Gastrocnemius medialis (tissue), 4 donors: ENCODE results near the gene GPA33. TPM values are rescaled to one million over a fixed set of nuclear protein-coding genes. Genes with fewer than 3 reads are reported as not detected.

Experiments used
- ATAC-seq, 2 donors: fragments of 150-250 bp; one replicate each; pipeline ENCODE4 v1.9.1; 2016
- DNase-seq, 2 donors: peaks; one replicate each; pipeline ENCODE4 v3.0.0-alpha.2; 2019
- H3K27ac ChIP-seq, 4 donors: fragments of 200-600 bp; sonication (generic); 1 replicate in 1 of 4; 2 replicates in 3 of 4; pipeline ENCODE4 v1.5.1; 2016 to 2018; ENCODE audit warnings: mild to moderate bottlenecking in 2 of 4, moderate library complexity in 1 of 4
- H3K27me3 ChIP-seq, 3 donors: fragments of 200-600 bp; sonication (generic) in 2 of 3; 1 replicate in 1 of 3; 2 replicates in 2 of 3; pipeline versions ENCODE4 v1.5.1 to v1.6.0; 2016 to 2019; ENCODE audit warnings: mild to moderate bottlenecking in 1 of 3, moderate library complexity in 1 of 3
- H3K36me3 ChIP-seq, 2 donors: fragments of 200-600 bp; sonication (generic) in 1 of 2; one replicate each; pipeline ENCODE4 v1.5.1; 2017 to 2018
- H3K4me1 ChIP-seq, 2 donors: fragments of 200-600 bp; sonication (generic) in 1 of 2; one replicate each; pipeline ENCODE4 v1.5.1; 2016 to 2017; ENCODE audit warnings: mild to moderate bottlenecking in 2 of 2
- H3K4me3 ChIP-seq, 4 donors: fragments of 200-600 bp; sonication (generic) in 3 of 4; 1 replicate in 1 of 4; 2 replicates in 3 of 4; pipeline ENCODE4 v1.5.1; 2016 to 2019; ENCODE audit warnings: mild to moderate bottlenecking in 2 of 4
- H3K9me3 ChIP-seq, 3 donors: fragments of 200-600 bp; sonication (generic) in 2 of 3; 1 replicate in 1 of 3; 2 replicates in 2 of 3; pipeline ENCODE4 v1.5.1; 2016 to 2019
- CTCF ChIP-seq, 5 experiments: fragments of 450-650 bp in 3 of 5; fragments of 200-600 bp in 2 of 5; sonication (generic) in 2 of 5; IDR thresholded peaks in 4 of 5; conservative IDR thresholded peaks in 1 of 5; 1 replicate in 4 of 5; 2 replicates in 1 of 5; pipeline ENCODE4 v1.5.1; 2016 to 2019; ENCODE audit warnings: antibody characterized with exemption in 5 of 5, mild to moderate bottlenecking in 3 of 5, moderate library complexity in 3 of 5
- POLR2A ChIP-seq, 2 donors: fragments of 450-650 bp; IDR thresholded peaks; one replicate each; pipeline ENCODE4 v1.6.1; 2017; ENCODE audit warnings: antibody characterized with exemption in 2 of 2, mild to moderate bottlenecking in 2 of 2, moderate library complexity in 2 of 2
- in situ Hi-C, 4 donors: fragments of 200-750 bp; cut with MboI; loops; one replicate each; pipeline versions ENCODE4 v1.15.0 to v1.8.0; 2017; ENCODE audit warnings: low sequenced_read_pairs in 4 of 4
- intact Hi-C: fragments of 100-400 bp; cut with DNase I; formaldehyde crosslinking; loops from one replicate; pipeline ENCODE4 v1.15.1; 2023; ENCODE audit warnings: low total_unique reads
- total RNA-seq, 4 donors: library from RNA; depleted of rRNA; stranded (reverse); fragments of >200 nt; gene quantifications; one replicate each; pipeline versions ENCODE4 v1.1.0 to v1.2.3, GENCODE V29; 2016

GPA33 gene
- total RNA-seq, 4 donors from 2014 or later: 1.9 TPM; not detected in 3

GRCh38 chr1:167130829-167131510 is 40.8 kb upstream of the GPA33 start:
- Histone ChIP-seq H3K27me3 (no peaks in the 10 kb centered on the region), H3K4me1 (peaks cover 8 to 32% of the 10 kb centered on the region in 2 donors), H3K4me3 (no peak overlapping the region), H3K27ac (peak overlapping the region; percentile 6 to 45 (median 13)), H3K9me3 (no peaks in the 10 kb centered on the region), H3K36me3 (peaks cover 0 to 32% of the 10 kb centered on the region in 2 donors)
- ATAC-seq (no peak), DNase-seq (no peak)
- no peak for TF ChIP-seq CTCF (IDR thresholded peaks at IDR 0.05 in 4 of 5, conservative IDR thresholded peaks at IDR 0.05 in 1 of 5)
- no peak for TF ChIP-seq POLR2A (IDR thresholded peaks at IDR 0.05)
- in situ Hi-C loops: loop anchor here in 1 of 4 donors (5.0 kb wide), 1 partner anchor 64 kb away; no protein-coding TSS in a partner anchor
- intact Hi-C loops: no loop called here

- H3K36me3 ChIP-seq: peaks cover 0 to 51% of the 10 kb centered on the region in 2 donors
- H3K4me1 ChIP-seq: peaks cover 5 to 20% of the 10 kb centered on the region in 2 donors
- intact Hi-C loops (loop anchor here (2.0 kb wide), 1 partner anchor 62 kb away; no protein-coding TSS in a partner anchor), in situ Hi-C loops (loop anchor here in 1 of 4 donors (10.0 kb wide), 1 partner anchor 64 kb away; no protein-coding TSS in a partner anchor)
- peak in 2 of 5 experiments; percentile 21 to 27 for TF ChIP-seq CTCF (IDR thresholded peaks at IDR 0.05 in 4 of 5, conservative IDR thresholded peaks at IDR 0.05 in 1 of 5)
- TF ChIP-seq POLR2A (IDR thresholded peaks at IDR 0.05): no peak
- ATAC-seq (peak in 1 of 2 donors; percentile 46), DNase-seq (no peak)
- H3K4me3 ChIP-seq: no peak overlapping the region
- H3K27me3 ChIP-seq: no peaks in the 10 kb centered on the region
- no peaks in the 10 kb centered on the region for H3K9me3 ChIP-seq
- H3K27ac ChIP-seq: peak overlapping the region in 3 of 4 donors; percentile 18 to 55 (median 52)
These were observed 38.4 kb upstream of the GPA33 start for GRCh38 chr1:167128261-167129227.

GRCh38 chr1:167127661-167128060 is 37.5 kb upstream of the GPA33 start:
- H3K27ac ChIP-seq: peak overlapping the region in 3 of 4 donors; percentile 18 to 55 (median 52)
- no peak overlapping the region for H3K4me3 ChIP-seq
- intact Hi-C loops: loop anchor here (2.0 kb wide), 1 partner anchor 61 kb away; no protein-coding TSS in a partner anchor
- in situ Hi-C loops: loop anchor here in 1 of 4 donors (10.0 kb wide), 1 partner anchor 63 kb away; no protein-coding TSS in a partner anchor
- no peaks in the 10 kb centered on the region for H3K27me3 ChIP-seq
- H3K36me3 ChIP-seq: peaks cover 0 to 60% of the 10 kb centered on the region in 2 donors
- no peak for DNase-seq
- no peak for ATAC-seq
- TF ChIP-seq CTCF (IDR thresholded peaks at IDR 0.05 in 4 of 5, conservative IDR thresholded peaks at IDR 0.05 in 1 of 5) (no peak), POLR2A (IDR thresholded peaks at IDR 0.05) (no peak)
- peaks cover 5 to 20% of the 10 kb centered on the region in 2 donors for H3K4me1 ChIP-seq
- H3K9me3 ChIP-seq: no peaks in the 10 kb centered on the region

DNA sequence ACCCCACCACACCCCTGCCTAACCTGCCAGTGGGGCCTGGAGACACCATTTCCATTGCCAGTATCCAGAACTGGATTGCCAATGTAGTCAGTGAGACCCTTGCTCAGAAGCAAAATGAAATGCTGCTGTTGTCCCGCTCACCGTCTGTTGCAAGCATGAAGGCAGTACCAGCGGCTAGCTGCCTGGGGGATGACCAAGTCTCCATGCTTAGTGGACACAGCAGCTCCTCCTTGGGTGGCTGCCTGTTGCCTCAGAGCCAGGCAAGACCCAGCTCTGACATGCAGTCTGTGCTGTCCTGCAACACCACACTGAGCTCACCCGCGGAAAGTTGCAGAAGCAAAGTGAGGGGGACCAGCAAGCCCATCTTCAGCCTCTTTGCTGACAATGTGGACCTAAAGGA is 37.1 kb upstream of the GPA33 start:
- no peak overlapping the region for H3K4me3 ChIP-seq
- DNase-seq (no peak), ATAC-seq (no peak)
- in situ Hi-C loops (loop anchor here in 1 of 4 donors (10.0 kb wide), 1 partner anchor 62 kb away; no protein-coding TSS in a partner anchor), intact Hi-C loops (no loop called here)
- TF ChIP-seq CTCF (IDR thresholded peaks at IDR 0.05 in 4 of 5, conservative IDR thresholded peaks at IDR 0.05 in 1 of 5) (no peak), POLR2A (IDR thresholded peaks at IDR 0.05) (no peak)
- peaks cover 0 to 62% of the 10 kb centered on the region in 2 donors for H3K36me3 ChIP-seq
- peaks cover 5 to 20% of the 10 kb centered on the region in 2 donors for H3K4me1 ChIP-seq
- no peaks in the 10 kb centered on the region for H3K27me3 ChIP-seq
- peak overlapping the region in 3 of 4 donors; percentile 52 to 55 (median 52) for H3K27ac ChIP-seq
- H3K9me3 ChIP-seq: no peaks in the 10 kb centered on the region
